Activated CD4-positive, alpha-beta T cell treated with anti-CD3 and anti-CD28 coated beads, Interleukin-2, amount 10 ng/mL, durations not matched to agents 24 days and 14 days (primary cell): ENCODE results near the gene OTOGL. TPM values are rescaled to one million over a fixed set of nuclear protein-coding genes. Genes with fewer than 3 reads are reported as not detected.
A peak's percentile ranks its signal among the peaks of the same experiment; 100 is the strongest.

Source experiments
- DNase-seq: peaks from one replicate; pipeline ENCODE4 v3.0.0; 2022
- H3K27ac Mint-ChIP-seq: one replicate; pipeline ENCODE4 v1.8.0; 2022; ENCODE audit warnings: mild to moderate bottlenecking, mixed read lengths
- H3K27me3 Mint-ChIP-seq: one replicate; pipeline ENCODE4 v1.8.0; 2022; ENCODE audit warnings: mixed read lengths
- H3K36me3 Mint-ChIP-seq: one replicate; pipeline ENCODE4 v1.8.0; 2022; ENCODE audit warnings: low read depth, mild to moderate bottlenecking, mixed read lengths
- H3K4me1 Mint-ChIP-seq: one replicate; pipeline ENCODE4 v1.8.0; 2021; ENCODE audit warnings: mixed read lengths
- H3K4me3 Mint-ChIP-seq: one replicate; pipeline ENCODE4 v1.8.0; 2022; ENCODE audit warnings: mild to moderate bottlenecking, moderate library complexity, mixed read lengths
- H3K9me3 Mint-ChIP-seq: one replicate; pipeline ENCODE4 v1.8.0; 2021; ENCODE audit warnings: mixed read lengths
- intact Hi-C: fragments of 100-400 bp; cut with micrococcal nuclease; formaldehyde crosslinking; loops from one replicate; pipeline ENCODE4 v1.15.1; 2023
- total RNA-seq: library from RNA; stranded (reverse); gene quantifications from 2 replicates; pipeline ENCODE4 v1.2.3, GENCODE V29; 2022

The OTOGL gene
- total RNA-seq, 1 donor from 2014 or later: not detected

GRCh38 chr12:80178846-80179245 lies 79.5 kb downstream of the OTOGL start:
- H3K4me1 Mint-ChIP-seq: peaks cover 11% of the 10 kb centered on the region
- H3K9me3 Mint-ChIP-seq: no peaks in the 10 kb centered on the region
- peak overlapping the region; percentile 60 for H3K27ac Mint-ChIP-seq
- intact Hi-C loops: loop anchor here (1.0 to 5.0 kb wide), 2 partner anchors 10 to 137 kb away; no protein-coding TSS in a partner anchor
- peak overlapping the region; percentile 16 for H3K4me3 Mint-ChIP-seq
- no peaks in the 10 kb centered on the region for H3K36me3 Mint-ChIP-seq
- no peak for DNase-seq
- H3K27me3 Mint-ChIP-seq: peaks cover 10% of the 10 kb centered on the region

DNA sequence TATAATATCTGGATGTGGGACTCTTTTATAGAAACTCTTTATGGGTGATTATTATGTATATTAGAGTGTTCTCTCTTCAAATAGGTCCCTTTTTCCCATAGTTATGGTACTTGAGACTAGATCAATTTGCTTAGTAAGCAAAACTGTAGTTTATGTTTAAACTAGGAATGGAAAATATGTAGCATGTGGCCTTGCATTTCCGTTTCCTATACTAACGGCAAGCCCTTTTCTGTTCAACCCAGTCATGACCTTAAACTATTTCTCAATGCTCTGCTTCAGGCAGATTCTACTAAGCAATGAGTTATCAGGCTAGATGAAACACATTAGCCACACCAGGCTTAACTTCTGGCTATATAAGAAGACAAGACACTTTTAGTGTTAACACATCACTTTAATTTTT lies 84.6 kb downstream of the OTOGL start:
- Mint-ChIP-seq H3K4me1 (peaks cover 12% of the 10 kb centered on the region), H3K27ac (no peak overlapping the region), H3K27me3 (peaks cover 2% of the 10 kb centered on the region), H3K4me3 (no peak overlapping the region), H3K36me3 (no peaks in the 10 kb centered on the region), H3K9me3 (no peaks in the 10 kb centered on the region)
- no peak for DNase-seq
- intact Hi-C loops: no loop called here

GRCh38 chr12:80184926-80185325 lies 85.6 kb downstream of the OTOGL start:
- no peak for DNase-seq
- Mint-ChIP-seq H3K4me1 (peaks cover 9% of the 10 kb centered on the region), H3K9me3 (no peaks in the 10 kb centered on the region), H3K4me3 (no peak overlapping the region), H3K36me3 (no peaks in the 10 kb centered on the region), H3K27me3 (peaks cover 2% of the 10 kb centered on the region), H3K27ac (no peak overlapping the region)
- intact Hi-C loops: loop anchor here (5.0 kb wide), 1 partner anchor 638 kb away; no protein-coding TSS in a partner anchor

DNA sequence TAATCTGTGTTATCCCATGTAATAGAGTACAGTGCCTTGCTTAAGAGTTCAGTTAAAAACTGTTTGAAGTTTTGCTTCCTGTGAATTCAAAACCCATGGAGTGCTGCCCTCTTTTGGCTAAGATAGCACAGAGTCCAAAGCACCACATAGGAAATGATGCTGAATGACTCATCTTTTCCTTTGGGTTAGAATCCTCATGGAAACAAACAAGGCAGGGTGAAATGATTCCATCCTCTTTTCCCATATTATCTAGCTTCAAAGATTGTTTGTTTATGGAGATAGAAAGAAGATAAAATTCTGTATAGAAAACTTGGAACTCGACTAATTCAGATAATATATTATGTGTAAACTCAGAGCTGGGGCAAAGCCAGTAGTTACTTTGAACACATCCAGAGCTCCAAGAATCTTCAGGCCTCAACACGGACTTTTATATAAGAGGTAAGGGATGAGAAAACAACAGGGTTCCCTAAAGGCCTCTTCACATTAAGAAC lies 87.4 kb downstream of the OTOGL start:
- Mint-ChIP-seq H3K9me3 (no peaks in the 10 kb centered on the region), H3K36me3 (no peaks in the 10 kb centered on the region), H3K4me3 (no peak overlapping the region), H3K27me3 (peaks cover 2% of the 10 kb centered on the region), H3K27ac (no peak overlapping the region), H3K4me1 (peaks cover 9% of the 10 kb centered on the region)
- intact Hi-C loops: loop anchor here (1.0 to 5.0 kb wide), 4 partner anchors 251 to 639 kb away; partner anchors contain the start of gene PPP1R12A
- peak; percentile 83 for DNase-seq

DNA sequence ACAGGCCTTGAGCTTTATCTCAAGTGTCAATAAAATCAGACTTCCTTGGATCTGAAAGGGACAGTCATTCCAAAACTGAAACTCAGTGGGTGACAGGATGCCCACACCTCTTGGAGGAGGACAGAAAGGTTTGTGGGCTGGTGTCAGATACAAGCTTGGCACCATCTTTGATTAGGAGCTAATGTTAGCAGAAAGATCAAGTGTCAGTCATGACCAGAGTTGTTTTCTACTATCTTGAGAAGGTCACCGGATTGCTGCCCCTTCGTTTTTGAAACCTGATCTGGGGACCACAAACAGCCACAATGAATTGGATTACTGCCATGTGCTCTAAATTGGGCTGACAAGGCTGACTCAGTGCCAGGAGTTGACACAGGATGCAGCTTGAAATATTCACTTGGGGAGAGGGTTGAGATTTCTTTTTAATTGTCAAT lies 88.3 kb downstream of the OTOGL start:
- peak overlapping the region; percentile 5 for H3K27ac Mint-ChIP-seq

GRCh38 chr12:80188576-80188975 lies 89.2 kb downstream of the OTOGL start:
- no peak overlapping the region for H3K4me3 Mint-ChIP-seq
- H3K4me1 Mint-ChIP-seq: peaks cover 7% of the 10 kb centered on the region
- DNase-seq: no peak
- H3K27me3 Mint-ChIP-seq: peaks cover 2% of the 10 kb centered on the region
- intact Hi-C loops: loop anchor here (5.0 kb wide), 1 partner anchor 641 kb away; no protein-coding TSS in a partner anchor
- H3K27ac Mint-ChIP-seq: no peak overlapping the region
- H3K36me3 Mint-ChIP-seq: no peaks in the 10 kb centered on the region
- H3K9me3 Mint-ChIP-seq: no peaks in the 10 kb centered on the region

More for the DNA sequence above, 88.3 kb downstream of the OTOGL start:
- Mint-ChIP-seq H3K27me3 (peaks cover 3% of the 10 kb centered on the region), H3K4me3 (no peak overlapping the region), H3K9me3 (no peaks in the 10 kb centered on the region), H3K4me1 (peaks cover 7% of the 10 kb centered on the region), H3K36me3 (no peaks in the 10 kb centered on the region)
- peak; percentile 59 for DNase-seq
- intact Hi-C loops: loop anchor here (5.0 kb wide), 1 partner anchor 640 kb away; no protein-coding TSS in a partner anchor

DNA sequence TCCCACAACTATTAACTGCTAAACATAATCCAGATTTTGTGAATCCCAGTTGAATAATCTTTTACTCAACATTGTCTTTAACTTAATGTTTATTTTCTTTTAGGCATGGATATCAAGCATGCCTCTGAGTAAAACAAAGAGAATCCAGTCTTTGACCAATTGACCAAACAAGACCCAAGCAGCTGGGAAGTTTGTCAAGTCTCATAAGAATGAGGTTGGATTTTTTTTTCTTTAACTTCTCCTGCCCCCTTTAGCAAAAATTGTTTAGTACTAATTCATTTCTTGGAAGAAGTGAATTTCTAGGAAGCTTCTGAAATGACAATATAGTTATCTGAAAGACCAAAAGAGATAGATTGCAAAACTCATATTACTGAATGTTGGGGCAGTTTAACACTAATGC lies 89.9 kb downstream of the OTOGL start:
- intact Hi-C loops: loop anchor here (5.0 kb wide), 1 partner anchor 642 kb away; no protein-coding TSS in a partner anchor
- H3K27ac Mint-ChIP-seq: no peak overlapping the region
- H3K9me3 Mint-ChIP-seq: no peaks in the 10 kb centered on the region
- no peak overlapping the region for H3K4me3 Mint-ChIP-seq
- no peaks in the 10 kb centered on the region for H3K36me3 Mint-ChIP-seq
- H3K27me3 Mint-ChIP-seq: peaks cover 4% of the 10 kb centered on the region
- no peak for DNase-seq
- peaks cover 7% of the 10 kb centered on the region for H3K4me1 Mint-ChIP-seq

- intact Hi-C loops: no loop called here
- H3K36me3 Mint-ChIP-seq: no peaks in the 10 kb centered on the region
Observed at GRCh38 chr12:80190001-80190400, 90.7 kb downstream of the OTOGL start.

DNA sequence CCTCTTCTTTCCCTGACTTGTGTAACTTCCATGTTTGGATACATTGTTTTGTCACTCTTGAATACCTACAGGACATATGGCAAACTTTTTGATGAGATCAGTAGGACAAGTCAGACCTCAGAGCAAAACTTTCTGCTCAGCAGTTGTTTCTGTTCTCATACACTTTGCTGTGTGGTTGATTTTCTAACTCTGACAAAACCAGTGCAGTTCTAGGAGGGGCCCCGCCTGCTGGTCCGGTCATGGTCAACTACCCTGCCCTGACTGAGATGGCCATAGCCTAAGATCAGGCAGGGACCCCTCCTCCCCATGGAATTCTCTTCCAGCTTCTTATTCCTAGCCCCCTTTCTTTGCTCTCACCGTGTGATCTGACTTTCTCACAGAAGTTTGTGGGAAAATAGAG lies 92.8 kb downstream of the OTOGL start:
- intact Hi-C loops: no loop called here

More at GRCh38 chr12:80190001-80190400, 90.7 kb downstream of the OTOGL start:
- Mint-ChIP-seq H3K4me3 (no peak overlapping the region), H3K27me3 (peaks cover 4% of the 10 kb centered on the region), H3K4me1 (peaks cover 7% of the 10 kb centered on the region), H3K27ac (no peak overlapping the region), H3K9me3 (no peaks in the 10 kb centered on the region)
- DNase-seq: no peak

GRCh38 chr12:80193865-80194264 lies 94.5 kb downstream of the OTOGL start:
- Mint-ChIP-seq H3K4me1 (no peaks in the 10 kb centered on the region), H3K36me3 (no peaks in the 10 kb centered on the region)
- intact Hi-C loops: no loop called here

More for the DNA sequence above, 92.8 kb downstream of the OTOGL start:
- Mint-ChIP-seq H3K4me3 (no peak overlapping the region), H3K4me1 (peaks cover 7% of the 10 kb centered on the region), H3K9me3 (no peaks in the 10 kb centered on the region), H3K36me3 (no peaks in the 10 kb centered on the region), H3K27me3 (peaks cover 8% of the 10 kb centered on the region), H3K27ac (no peak overlapping the region)
- no peak for DNase-seq

DNA sequence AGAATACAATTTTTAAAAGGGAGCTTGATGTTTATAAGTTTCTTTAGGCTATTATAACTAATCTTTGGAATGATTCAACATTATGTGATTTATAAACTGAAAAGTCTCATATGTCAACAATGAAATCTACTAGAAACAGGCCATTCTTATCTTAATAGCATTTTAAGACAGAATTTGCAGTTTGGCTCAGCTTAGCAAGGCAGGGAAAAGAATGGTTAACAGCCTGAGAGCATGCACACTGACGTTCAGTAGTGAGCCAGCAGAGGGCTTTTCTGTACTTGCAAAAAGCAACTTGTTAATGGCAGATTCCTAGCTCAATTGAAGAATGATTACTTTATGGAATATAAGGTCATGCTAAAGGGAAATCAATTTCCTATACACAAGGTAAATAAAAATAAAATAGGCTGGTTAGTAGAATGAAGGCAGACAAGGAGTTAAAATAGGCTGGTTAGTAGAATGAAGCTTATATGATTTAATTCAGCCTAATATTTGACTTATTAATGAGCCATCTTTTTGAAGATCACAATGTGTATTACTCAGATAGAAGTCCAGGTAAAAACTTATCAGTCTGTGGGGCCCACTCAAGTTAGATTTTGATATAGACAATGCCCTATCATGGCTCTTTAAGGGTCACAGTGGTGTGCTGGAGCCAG lies 95.9 kb downstream of the OTOGL start:
- Mint-ChIP-seq H3K36me3 (no peaks in the 10 kb centered on the region), H3K4me1 (no peaks in the 10 kb centered on the region), H3K27ac (no peak overlapping the region), H3K4me3 (no peak overlapping the region), H3K27me3 (peaks cover 11% of the 10 kb centered on the region), H3K9me3 (no peaks in the 10 kb centered on the region)
- intact Hi-C loops: no loop called here
- DNase-seq: no peak

More at GRCh38 chr12:80193865-80194264, 94.5 kb downstream of the OTOGL start:
- Mint-ChIP-seq H3K4me3 (no peak overlapping the region), H3K27ac (no peak overlapping the region), H3K9me3 (no peaks in the 10 kb centered on the region), H3K27me3 (peaks cover 11% of the 10 kb centered on the region)
- no peak for DNase-seq

- no peak overlapping the region for H3K4me3 Mint-ChIP-seq
- no peak overlapping the region for H3K27ac Mint-ChIP-seq
- DNase-seq: no peak
- no peaks in the 10 kb centered on the region for H3K36me3 Mint-ChIP-seq
- H3K4me1 Mint-ChIP-seq: no peaks in the 10 kb centered on the region
- intact Hi-C loops: no loop called here
- peaks cover 11% of the 10 kb centered on the region for H3K27me3 Mint-ChIP-seq
- H3K9me3 Mint-ChIP-seq: no peaks in the 10 kb centered on the region
Observed at GRCh38 chr12:80195737-80196136, 96.4 kb downstream of the OTOGL start.

DNA sequence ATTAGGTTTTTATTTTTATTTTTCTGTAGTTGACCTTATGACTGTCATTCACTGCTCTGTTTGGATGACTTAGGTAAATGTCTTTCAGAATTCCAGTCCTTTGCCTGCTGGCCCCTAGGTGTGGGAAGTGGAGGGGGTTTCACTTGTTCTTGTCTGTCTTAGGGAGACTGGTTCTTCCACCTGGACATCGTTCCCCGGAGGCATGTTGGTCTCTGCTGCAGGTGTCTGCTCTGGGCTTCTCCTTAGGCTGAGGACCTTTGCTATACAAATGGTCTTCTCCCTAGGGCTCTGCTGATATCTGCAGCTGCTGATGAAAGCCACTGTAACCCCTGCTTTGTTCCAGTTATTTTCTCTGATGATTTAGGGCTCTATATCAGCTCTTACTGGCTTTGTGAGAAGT lies 97.1 kb downstream of the OTOGL start:
- H3K27me3 Mint-ChIP-seq: peaks cover 11% of the 10 kb centered on the region
- no peaks in the 10 kb centered on the region for H3K9me3 Mint-ChIP-seq
- H3K36me3 Mint-ChIP-seq: no peaks in the 10 kb centered on the region
- intact Hi-C loops: no loop called here
- H3K27ac Mint-ChIP-seq: no peak overlapping the region
- H3K4me3 Mint-ChIP-seq: no peak overlapping the region
- no peaks in the 10 kb centered on the region for H3K4me1 Mint-ChIP-seq
- DNase-seq: no peak

- H3K27me3 Mint-ChIP-seq: peaks cover 9% of the 10 kb centered on the region
- no peaks in the 10 kb centered on the region for H3K9me3 Mint-ChIP-seq
- no peak overlapping the region for H3K4me3 Mint-ChIP-seq
- no peak for DNase-seq
- H3K4me1 Mint-ChIP-seq: no peaks in the 10 kb centered on the region
- H3K36me3 Mint-ChIP-seq: no peaks in the 10 kb centered on the region
- no peak overlapping the region for H3K27ac Mint-ChIP-seq
- intact Hi-C loops: no loop called here
Observed at GRCh38 chr12:80198782-80199337, 99.5 kb downstream of the OTOGL start.
